Hepatocyte (in vitro differentiated cells): ENCODE results near the gene KCNK1. TPM values are rescaled to one million over a fixed set of nuclear protein-coding genes. Genes with fewer than 3 reads are reported as not detected.

ENCODE experiments used
- microRNA-seq: library from miRNA; unstranded; fragments of <30 nt; microRNA quantifications from one replicate; pipeline ENCODE4, GENCODE V29; 2017
- polyA plus RNA-seq: library from polyadenylated mRNA; unstranded; fragments of >200 nt; fragmentation: Nextera tagmentation; extraction: Ambion mirVana; gene quantifications from 2 replicates; pipeline ENCODE4 v1.2.1, GENCODE V29; 2016
- small RNA-seq: library from RNA; depleted of rRNA; stranded (forward); fragments of <200 nt; gene quantifications from one replicate; pipeline ENCODE3, GENCODE V24; 2014
- total RNA-seq: library from RNA; depleted of rRNA; stranded (reverse); fragments of >200 nt; gene quantifications from 2 replicates; pipeline ENCODE4 v1.2.3, GENCODE V29; 2014

KCNK1 gene
- total and polyA plus RNA-seq, 2 experiments from 2014 or later, result 21.4 to 25.9 TPM

Small RNA genes within 50 kb of the gene (microRNA-seq; reads per million reads assigned to microRNA genes)
- not detected for gene MIR4427

Small RNA genes within 50 kb of the gene (small RNA-seq; reads per million reads assigned to genes)
- not detected for gene MIR4427
